ENCODE measurements around the gene FBXO36. TPM values are rescaled to one million over a fixed set of nuclear protein-coding genes. Genes with fewer than 3 reads are reported as not detected.

Gene FBXO36
- total and polyA plus RNA-seq, 9 donors, result 2.2 to 3.2 (median 2.5) TPM

- no CpG with 5 or more reads among the region's 2 CpGs for WGBS (ENCODE audit: insufficient coverage)
- H3K4me1 ChIP-seq (ENCODE audit: control insufficient read depth, insufficient read depth, low read length), result peaks cover 3% of the 10 kb centered on the region
- no peaks in the 10 kb centered on the region for H3K9me3 ChIP-seq (replicated peaks; ENCODE audit: control insufficient read depth, low read depth, low read length)
- no peaks in the 10 kb centered on the region for H3K27me3 ChIP-seq (ENCODE audit: control insufficient read depth, insufficient read depth, low read length)
- H3K4me3 ChIP-seq (ENCODE audit: low read length), result no peak overlapping the region
- H3K36me3 ChIP-seq (ENCODE audit: control insufficient read depth, insufficient read depth, low read length), result no peaks in the 10 kb centered on the region
- no peak for DNase-seq
- no peak overlapping the region for H3K27ac ChIP-seq (ENCODE audit: low read length)
Measured at GRCh38 chr2:229927817-229928321, 5.6 kb downstream of the FBXO36 start.

GRCh38 chr2:229930656-229931055 is 8.4 kb downstream of the FBXO36 start:
- Histone ChIP-seq H3K27me3 (ENCODE audit: control insufficient read depth, insufficient read depth, low read length) (no peaks in the 10 kb centered on the region), H3K36me3 (ENCODE audit: control insufficient read depth, insufficient read depth, low read length) (peaks cover 3% of the 10 kb centered on the region), H3K27ac (ENCODE audit: low read length) (no peak overlapping the region), H3K9me3 (replicated peaks; ENCODE audit: control insufficient read depth, low read depth, low read length) (peaks cover 2% of the 10 kb centered on the region), H3K4me1 (ENCODE audit: control insufficient read depth, insufficient read depth, low read length) (no peaks in the 10 kb centered on the region), H3K4me3 (ENCODE audit: low read length) (no peak overlapping the region)
- no peak for DNase-seq
- WGBS (ENCODE audit: insufficient coverage), result 92% methylated on average over 6 of the region's 7 CpGs

- H3K4me3 ChIP-seq (ENCODE audit: low read length), result no peak overlapping the region
Measured at GRCh38 chr2:229931241-229931640, 8.9 kb downstream of the FBXO36 start.

GRCh38 chr2:229937537-229937936 is 15.2 kb downstream of the FBXO36 start:
- Histone ChIP-seq H3K27me3 (ENCODE audit: control insufficient read depth, insufficient read depth, low read length) (no peaks in the 10 kb centered on the region), H3K9me3 (replicated peaks; ENCODE audit: control insufficient read depth, low read depth, low read length) (peaks cover 5% of the 10 kb centered on the region), H3K4me1 (ENCODE audit: control insufficient read depth, insufficient read depth, low read length) (no peaks in the 10 kb centered on the region), H3K4me3 (ENCODE audit: low read length) (no peak overlapping the region), H3K27ac (ENCODE audit: low read length) (no peak overlapping the region), H3K36me3 (ENCODE audit: control insufficient read depth, insufficient read depth, low read length) (peaks cover 3% of the 10 kb centered on the region)
- 91% methylated on average over 2 of the region's 4 CpGs for WGBS (ENCODE audit: insufficient coverage)
- DNase-seq, result no peak

More at GRCh38 chr2:229931241-229931640, 8.9 kb downstream of the FBXO36 start:
- H3K27ac ChIP-seq (ENCODE audit: low read length), result no peak overlapping the region
- peaks cover 2% of the 10 kb centered on the region for H3K9me3 ChIP-seq (replicated peaks; ENCODE audit: control insufficient read depth, low read depth, low read length)
- no peak for DNase-seq
- H3K4me1 ChIP-seq (ENCODE audit: control insufficient read depth, insufficient read depth, low read length), result no peaks in the 10 kb centered on the region
- H3K36me3 ChIP-seq (ENCODE audit: control insufficient read depth, insufficient read depth, low read length), result peaks cover 3% of the 10 kb centered on the region
- H3K27me3 ChIP-seq (ENCODE audit: control insufficient read depth, insufficient read depth, low read length), result no peaks in the 10 kb centered on the region
- 96% methylated on average over 4 of the region's 5 CpGs for WGBS (ENCODE audit: insufficient coverage)

GRCh38 chr2:229942671-229943070 is 20.4 kb downstream of the FBXO36 start:
- Histone ChIP-seq H3K27me3 (ENCODE audit: control insufficient read depth, insufficient read depth, low read length) (no peaks in the 10 kb centered on the region), H3K9me3 (replicated peaks; ENCODE audit: control insufficient read depth, low read depth, low read length) (peaks cover 3% of the 10 kb centered on the region), H3K4me3 (ENCODE audit: low read length) (no peak overlapping the region), H3K4me1 (ENCODE audit: control insufficient read depth, insufficient read depth, low read length) (no peaks in the 10 kb centered on the region), H3K36me3 (ENCODE audit: control insufficient read depth, insufficient read depth, low read length) (no peaks in the 10 kb centered on the region), H3K27ac (ENCODE audit: low read length) (no peak overlapping the region)
- DNase-seq, result no peak
- 97% methylated on average over 5 of the region's 8 CpGs for WGBS (ENCODE audit: insufficient coverage)

GRCh38 chr2:229943171-229943570 is 20.9 kb downstream of the FBXO36 start:
- Histone ChIP-seq H3K36me3 (ENCODE audit: control insufficient read depth, insufficient read depth, low read length) (no peaks in the 10 kb centered on the region), H3K4me1 (ENCODE audit: control insufficient read depth, insufficient read depth, low read length) (no peaks in the 10 kb centered on the region), H3K27ac (ENCODE audit: low read length) (no peak overlapping the region), H3K9me3 (replicated peaks; ENCODE audit: control insufficient read depth, low read depth, low read length) (peaks cover 3% of the 10 kb centered on the region), H3K27me3 (ENCODE audit: control insufficient read depth, insufficient read depth, low read length) (no peaks in the 10 kb centered on the region), H3K4me3 (ENCODE audit: low read length) (no peak overlapping the region)
- 100% methylated on average over 1 of the region's 2 CpGs for WGBS (ENCODE audit: insufficient coverage)
- no peak for DNase-seq

- WGBS (ENCODE audit: insufficient coverage), result 35% methylated on average over 2 of the region's 5 CpGs
- no peak overlapping the region for H3K27ac ChIP-seq (ENCODE audit: low read length)
- H3K4me1 ChIP-seq (ENCODE audit: control insufficient read depth, insufficient read depth, low read length), result no peaks in the 10 kb centered on the region
- H3K36me3 ChIP-seq (ENCODE audit: control insufficient read depth, insufficient read depth, low read length), result no peaks in the 10 kb centered on the region
- DNase-seq, result no peak
- H3K27me3 ChIP-seq (ENCODE audit: control insufficient read depth, insufficient read depth, low read length), result no peaks in the 10 kb centered on the region
- no peaks in the 10 kb centered on the region for H3K9me3 ChIP-seq (replicated peaks; ENCODE audit: control insufficient read depth, low read depth, low read length)
- no peak overlapping the region for H3K4me3 ChIP-seq (ENCODE audit: low read length)
Measured at GRCh38 chr2:229943770-229944449, 21.6 kb downstream of the FBXO36 start.

- 100% methylated on average over 6 of the region's 8 CpGs for WGBS (ENCODE audit: insufficient coverage)
- Histone ChIP-seq H3K9me3 (replicated peaks; ENCODE audit: control insufficient read depth, low read depth, low read length) (no peaks in the 10 kb centered on the region), H3K36me3 (ENCODE audit: control insufficient read depth, insufficient read depth, low read length) (no peaks in the 10 kb centered on the region), H3K27ac (ENCODE audit: low read length) (no peak overlapping the region), H3K4me3 (ENCODE audit: low read length) (no peak overlapping the region), H3K27me3 (ENCODE audit: control insufficient read depth, insufficient read depth, low read length) (no peaks in the 10 kb centered on the region), H3K4me1 (ENCODE audit: control insufficient read depth, insufficient read depth, low read length) (no peaks in the 10 kb centered on the region)
- no peak for DNase-seq
Measured at GRCh38 chr2:229945975-229946374, 23.7 kb downstream of the FBXO36 start.

- H3K27me3 ChIP-seq (ENCODE audit: control insufficient read depth, insufficient read depth, low read length), result no peaks in the 10 kb centered on the region
- no peaks in the 10 kb centered on the region for H3K4me1 ChIP-seq (ENCODE audit: control insufficient read depth, insufficient read depth, low read length)
- H3K4me3 ChIP-seq (ENCODE audit: low read length), result no peak overlapping the region
- WGBS (ENCODE audit: insufficient coverage), result 100% methylated on average over 1 of the region's 1 CpG
- DNase-seq, result no peak
- no peaks in the 10 kb centered on the region for H3K9me3 ChIP-seq (replicated peaks; ENCODE audit: control insufficient read depth, low read depth, low read length)
- H3K27ac ChIP-seq (ENCODE audit: low read length), result no peak overlapping the region
- no peaks in the 10 kb centered on the region for H3K36me3 ChIP-seq (ENCODE audit: control insufficient read depth, insufficient read depth, low read length)
Measured at GRCh38 chr2:229947544-229947943, 25.2 kb downstream of the FBXO36 start.

GRCh38 chr2:229952256-229952835 is 30.0 kb downstream of the FBXO36 start:
- WGBS (ENCODE audit: insufficient coverage), result 75% methylated on average over 4 of the region's 6 CpGs
- Histone ChIP-seq H3K4me1 (ENCODE audit: control insufficient read depth, insufficient read depth, low read length) (no peaks in the 10 kb centered on the region), H3K4me3 (ENCODE audit: low read length) (no peak overlapping the region), H3K27me3 (ENCODE audit: control insufficient read depth, insufficient read depth, low read length) (no peaks in the 10 kb centered on the region), H3K27ac (ENCODE audit: low read length) (no peak overlapping the region), H3K9me3 (replicated peaks; ENCODE audit: control insufficient read depth, low read depth, low read length) (no peaks in the 10 kb centered on the region), H3K36me3 (ENCODE audit: control insufficient read depth, insufficient read depth, low read length) (no peaks in the 10 kb centered on the region)
- no peak for DNase-seq

All from muscle of leg (tissue), 11 donors.